GM10266 (cell line): ENCODE results near the gene TEAD1.
"Not testable (repeated sequence)": the region's sequence is repeated elsewhere in the genome, so short reads cannot be mapped to it uniquely, and the experiment has no call there.

ENCODE experiments used
- DNase-seq: peaks from one replicate; pipeline ENCODE4 v3.0.0; 2012; ENCODE audit errors: extremely low spot score
- TF ChIP-seq, protein P1 (sequence below): IDR thresholded peaks from 2 replicates; pipeline ENCODE4 v1.5.1; 2012; ENCODE audit warnings: mild to moderate bottlenecking, low read depth; ENCODE audit not compliant: control insufficient read depth, insufficient read depth; ENCODE audit errors: missing control alignments

TEAD1 gene

GRCh38 chr11:12755510-12756453 lies 81.6 kb downstream of the TEAD1 start:
- TF ChIP-seq, protein P1, sequence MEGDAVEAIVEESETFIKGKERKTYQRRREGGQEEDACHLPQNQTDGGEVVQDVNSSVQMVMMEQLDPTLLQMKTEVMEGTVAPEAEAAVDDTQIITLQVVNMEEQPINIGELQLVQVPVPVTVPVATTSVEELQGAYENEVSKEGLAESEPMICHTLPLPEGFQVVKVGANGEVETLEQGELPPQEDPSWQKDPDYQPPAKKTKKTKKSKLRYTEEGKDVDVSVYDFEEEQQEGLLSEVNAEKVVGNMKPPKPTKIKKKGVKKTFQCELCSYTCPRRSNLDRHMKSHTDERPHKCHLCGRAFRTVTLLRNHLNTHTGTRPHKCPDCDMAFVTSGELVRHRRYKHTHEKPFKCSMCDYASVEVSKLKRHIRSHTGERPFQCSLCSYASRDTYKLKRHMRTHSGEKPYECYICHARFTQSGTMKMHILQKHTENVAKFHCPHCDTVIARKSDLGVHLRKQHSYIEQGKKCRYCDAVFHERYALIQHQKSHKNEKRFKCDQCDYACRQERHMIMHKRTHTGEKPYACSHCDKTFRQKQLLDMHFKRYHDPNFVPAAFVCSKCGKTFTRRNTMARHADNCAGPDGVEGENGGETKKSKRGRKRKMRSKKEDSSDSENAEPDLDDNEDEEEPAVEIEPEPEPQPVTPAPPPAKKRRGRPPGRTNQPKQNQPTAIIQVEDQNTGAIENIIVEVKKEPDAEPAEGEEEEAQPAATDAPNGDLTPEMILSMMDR: no peak
- DNase-seq: no peak

DNA sequence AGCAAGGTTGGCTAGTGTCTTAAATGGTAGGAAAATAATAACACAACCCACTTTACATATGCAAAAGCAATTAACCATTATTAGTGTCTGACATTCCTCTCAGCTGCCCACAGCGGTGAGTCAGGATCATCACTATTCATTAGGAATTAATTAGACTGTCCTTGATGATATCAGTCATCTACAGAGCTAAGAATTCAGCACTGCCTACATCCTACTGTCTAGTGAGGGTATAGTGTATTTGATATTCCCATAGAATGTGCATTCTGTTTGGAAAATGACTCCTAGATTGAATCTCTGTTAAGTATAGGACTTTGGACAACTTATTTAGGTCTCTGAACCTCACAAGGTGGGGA lies 82.2 kb downstream of the TEAD1 start:
- no peak for DNase-seq
- TF ChIP-seq, protein P1: no peak

GRCh38 chr11:12756867-12757266 lies 82.6 kb downstream of the TEAD1 start:
- TF ChIP-seq, protein P1: no peak
- DNase-seq: no peak

DNA sequence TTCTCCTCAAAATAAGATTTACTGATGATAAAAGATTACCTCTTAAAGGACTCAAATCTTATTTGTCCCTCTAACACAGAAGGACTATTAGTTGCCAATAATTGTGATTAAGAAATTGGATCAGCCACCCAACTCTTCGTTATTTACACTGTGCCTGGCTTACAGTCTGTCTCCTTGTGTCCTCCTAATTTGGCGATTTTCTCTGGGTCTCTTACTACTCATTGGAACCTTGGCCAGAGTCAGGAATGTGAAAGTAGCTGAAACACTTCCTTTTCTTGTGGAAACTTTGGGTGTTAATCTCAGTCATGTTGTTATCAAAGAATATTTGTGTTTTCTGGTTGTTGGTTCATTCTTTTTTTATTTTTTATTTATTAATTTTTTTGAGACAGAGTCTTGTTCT lies 83.2 kb downstream of the TEAD1 start:
- TF ChIP-seq, protein P1: no peak
- DNase-seq: no peak

- not testable (repeated sequence) for DNase-seq
These were observed 83.9 kb downstream of the TEAD1 start for GRCh38 chr11:12758117-12758516.

- DNase-seq: no peak
These were observed 86.8 kb downstream of the TEAD1 start for GRCh38 chr11:12761029-12761428.

GRCh38 chr11:12762278-12762677 lies 88.1 kb downstream of the TEAD1 start:
- DNase-seq: no peak
- TF ChIP-seq, protein P1: no peak

More at GRCh38 chr11:12761029-12761428, 86.8 kb downstream of the TEAD1 start:
- TF ChIP-seq, protein P1: no peak
